ENCODE data around the gene NPR2.

NPR2 gene

GRCh38 chr9:35834260-35835215 is 43.1 kb downstream of the NPR2 start:
- Histone ChIP-seq H3K27me3 (ENCODE audit: low read depth, low read length) (no peaks in the 10 kb centered on the region), H3K4me3 (ENCODE audit: low read length) (peak overlapping the region; percentile 42), H4K20me1 (ENCODE audit: insufficient read depth, low read length) (no peaks in the 10 kb centered on the region), H3K9me3 (ENCODE audit: insufficient read depth, low read length) (no peaks in the 10 kb centered on the region), H3K4me1 (ENCODE audit: low read length) (peaks cover 38% of the 10 kb centered on the region), H2AFZ (ENCODE audit: low read depth, low read length) (no peak overlapping the region), H3K9ac (ENCODE audit: low read length) (peak overlapping the region; percentile 44; the same call in 1 of the 2 replicates), H3K27ac (ENCODE audit: low read length) (peak overlapping the region; percentile 44), H3K79me2 (ENCODE audit: low read length) (0 out of 2 replicates have a peak, but pooled peaks cover 3% of the 10 kb centered on the region), H3K4me2 (ENCODE audit: low read length) (peak overlapping the region; percentile 68), H3K36me3 (replicated peaks; ENCODE audit: low read depth, low read length) (peaks cover 11% of the 10 kb centered on the region)
- no peak for TF ChIP-seq CTCF (IDR thresholded peaks at IDR 0.05; ENCODE audit: low read depth, low read length)
- TF ChIP-seq EZH2phosphoT487 (IDR thresholded peaks at IDR 0.05; ENCODE audit: low read depth), result no peak

GRCh38 chr9:35835216-35835632 is 43.8 kb downstream of the NPR2 start:
- TF ChIP-seq EZH2phosphoT487 (IDR thresholded peaks at IDR 0.05; ENCODE audit: low read depth), result no peak
- peak; percentile 45 for TF ChIP-seq CTCF (IDR thresholded peaks at IDR 0.05; ENCODE audit: low read depth, low read length)
- Histone ChIP-seq H3K27me3 (ENCODE audit: low read depth, low read length) (no peaks in the 10 kb centered on the region), H3K4me1 (ENCODE audit: low read length) (peaks cover 37% of the 10 kb centered on the region)

GRCh38 chr9:35835766-35836165 is 44.4 kb downstream of the NPR2 start:
- no peak overlapping the region for H2AFZ ChIP-seq (ENCODE audit: low read depth, low read length)
- TF ChIP-seq EZH2phosphoT487 (IDR thresholded peaks at IDR 0.05; ENCODE audit: low read depth), result no peak
- TF ChIP-seq CTCF (IDR thresholded peaks at IDR 0.05; ENCODE audit: low read depth, low read length), result no peak
- no peak overlapping the region for H3K27ac ChIP-seq (ENCODE audit: low read length)
- peaks cover 23% of the 10 kb centered on the region for H3K36me3 ChIP-seq (replicated peaks; ENCODE audit: low read depth, low read length)
- H3K4me3 ChIP-seq (ENCODE audit: low read length), result no peak overlapping the region
- H3K79me2 ChIP-seq (ENCODE audit: low read length), result no peaks in the 10 kb centered on the region
- peaks cover 40% of the 10 kb centered on the region for H3K4me1 ChIP-seq (ENCODE audit: low read length)
- no peaks in the 10 kb centered on the region for H3K9me3 ChIP-seq (ENCODE audit: insufficient read depth, low read length)
- H3K9ac ChIP-seq (ENCODE audit: low read length), result no peak overlapping the region
- H3K4me2 ChIP-seq (ENCODE audit: low read length), result no peak overlapping the region
- no peaks in the 10 kb centered on the region for H3K27me3 ChIP-seq (ENCODE audit: low read depth, low read length)
- no peaks in the 10 kb centered on the region for H4K20me1 ChIP-seq (ENCODE audit: insufficient read depth, low read length)

More at GRCh38 chr9:35835216-35835632, 43.8 kb downstream of the NPR2 start:
- no peaks in the 10 kb centered on the region for H3K9me3 ChIP-seq (ENCODE audit: insufficient read depth, low read length)
- no peak overlapping the region for H3K9ac ChIP-seq (ENCODE audit: low read length)
- H3K4me3 ChIP-seq (ENCODE audit: low read length), result peak overlapping the region; percentile 42; the same call in 1 of the 2 replicates
- no peaks in the 10 kb centered on the region for H3K79me2 ChIP-seq (ENCODE audit: low read length)
- H2AFZ ChIP-seq (ENCODE audit: low read depth, low read length), result no peak overlapping the region
- H3K36me3 ChIP-seq (replicated peaks; ENCODE audit: low read depth, low read length), result peaks cover 18% of the 10 kb centered on the region
- peak overlapping the region; percentile 68 for H3K4me2 ChIP-seq (ENCODE audit: low read length)
- H4K20me1 ChIP-seq (ENCODE audit: insufficient read depth, low read length), result no peaks in the 10 kb centered on the region
- no peak overlapping the region; the same call in 1 of the 2 replicates for H3K27ac ChIP-seq (ENCODE audit: low read length)

- Histone ChIP-seq H4K20me1 (ENCODE audit: insufficient read depth, low read length) (no peaks in the 10 kb centered on the region), H2AFZ (ENCODE audit: low read depth, low read length) (no peak overlapping the region), H3K4me1 (ENCODE audit: low read length) (peaks cover 40% of the 10 kb centered on the region), H3K27me3 (ENCODE audit: low read depth, low read length) (no peaks in the 10 kb centered on the region), H3K27ac (ENCODE audit: low read length) (no peak overlapping the region), H3K4me2 (ENCODE audit: low read length) (no peak overlapping the region), H3K9me3 (ENCODE audit: insufficient read depth, low read length) (no peaks in the 10 kb centered on the region), H3K36me3 (replicated peaks; ENCODE audit: low read depth, low read length) (peaks cover 28% of the 10 kb centered on the region), H3K4me3 (ENCODE audit: low read length) (no peak overlapping the region), H3K79me2 (ENCODE audit: low read length) (no peaks in the 10 kb centered on the region), H3K9ac (ENCODE audit: low read length) (no peak overlapping the region)
- TF ChIP-seq EZH2phosphoT487 (IDR thresholded peaks at IDR 0.05; ENCODE audit: low read depth) (no peak), CTCF (IDR thresholded peaks at IDR 0.05; ENCODE audit: low read depth, low read length) (no peak)
These were observed 45.2 kb downstream of the NPR2 start for GRCh38 chr9:35836595-35836994.

Data from OCI-LY3 (cell line).